GM19351 (cell line): ENCODE results near the gene DOK3.

Source experiments
- ATAC-seq: cut with Tn5 transposase; IDR thresholded peaks from one replicate; pipeline ENCODE4 v1.9.1; 2021; ENCODE audit warnings: mild to moderate bottlenecking, moderate library complexity; ENCODE audit not compliant: unreplicated experiment

Gene DOK3

DNA sequence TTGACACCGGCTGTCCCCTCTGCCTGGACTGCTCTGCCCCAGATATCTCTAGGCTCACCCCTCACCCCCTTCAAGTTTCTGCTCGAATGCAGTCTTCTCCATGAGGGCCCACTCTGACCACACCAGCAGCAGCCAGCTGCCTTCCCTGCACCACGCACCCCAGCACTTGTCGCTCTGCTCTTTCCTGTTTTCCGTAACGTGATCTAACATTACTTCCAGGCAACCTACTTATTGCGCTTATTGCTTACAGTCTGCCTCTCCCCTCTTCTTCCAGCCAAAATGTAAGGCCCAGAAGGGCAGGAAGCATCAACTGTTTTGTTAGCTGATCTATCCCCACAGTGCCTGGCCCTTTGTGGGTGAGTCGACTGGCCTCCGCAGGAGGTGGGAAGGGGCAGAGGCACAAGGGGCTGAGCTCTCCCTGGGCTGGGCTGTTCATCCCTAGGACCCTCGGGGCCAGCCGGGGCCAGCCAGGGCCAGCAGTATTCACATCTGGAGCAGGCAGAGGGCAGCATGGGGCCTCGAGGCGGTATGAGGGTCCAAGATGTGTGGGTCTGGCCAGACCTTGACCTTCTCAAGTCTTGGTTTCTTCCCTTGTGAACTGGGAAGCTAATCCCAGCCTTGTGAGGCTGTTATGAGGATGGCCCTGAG is 24.6 kb downstream of the DOK3 start:
- ATAC-seq = no peak

DNA sequence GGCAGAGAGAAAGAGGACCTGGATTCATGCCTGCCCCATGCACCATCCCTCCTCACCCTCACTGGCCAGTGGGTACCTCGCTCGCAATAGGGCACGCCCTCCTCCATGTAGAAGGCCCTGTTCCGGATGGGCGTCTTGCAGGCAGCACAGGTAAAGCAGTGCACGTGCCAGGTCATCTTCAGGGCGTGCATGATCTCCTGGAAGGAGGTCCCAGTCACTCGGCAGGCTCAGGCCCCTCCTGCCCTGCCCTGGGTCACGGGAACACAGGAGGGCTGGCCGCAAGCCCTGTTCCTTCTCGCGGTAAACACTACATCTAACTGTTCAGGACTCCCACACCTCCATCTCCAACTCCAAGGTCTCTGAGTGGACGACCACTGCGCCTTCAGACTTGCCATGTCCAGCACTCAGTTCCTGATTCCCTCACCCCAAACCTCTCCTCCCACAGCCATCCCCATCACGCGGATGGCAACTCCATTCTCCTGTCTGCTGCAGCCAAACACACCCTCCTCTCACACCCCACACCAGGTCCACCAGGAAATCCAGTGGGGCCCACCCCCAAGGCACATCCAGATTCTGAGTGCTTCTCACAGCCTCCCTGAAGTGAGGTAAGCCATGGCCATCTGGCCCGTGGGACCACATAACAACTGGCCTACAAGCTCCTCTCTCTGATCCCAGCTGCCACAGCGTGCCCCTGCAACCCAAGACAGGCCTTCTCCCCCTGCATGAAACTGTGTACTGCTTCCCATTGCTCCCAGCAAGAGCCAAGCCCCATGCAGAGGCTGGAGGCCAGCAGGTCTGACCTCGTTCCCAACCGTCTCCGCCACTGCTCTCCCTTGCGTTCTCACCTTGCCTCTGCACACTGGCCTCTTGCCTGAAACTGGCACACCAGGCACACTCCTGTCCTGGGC is 25.4 kb downstream of the DOK3 start:
- ATAC-seq = no peak

DNA sequence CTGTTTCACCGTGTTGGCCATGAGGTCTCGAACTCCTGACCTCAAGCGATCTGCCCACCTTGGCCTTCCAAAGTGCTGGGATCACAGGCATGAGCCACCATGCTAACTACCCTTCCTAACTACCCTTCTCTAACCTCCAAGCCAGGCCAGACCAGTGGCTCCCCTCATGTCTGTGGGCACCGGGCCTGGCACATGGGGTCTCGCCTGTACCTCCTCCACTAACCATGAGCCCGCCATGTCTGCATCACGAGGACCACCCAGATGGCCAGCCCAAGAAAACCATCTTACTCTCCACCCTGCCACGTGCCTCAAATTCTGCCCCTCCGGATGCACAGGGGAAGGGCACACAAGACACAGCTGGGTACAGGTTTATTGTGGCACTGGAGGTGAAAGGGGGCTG is 26.6 kb downstream of the DOK3 start:
- no peak for ATAC-seq

DNA sequence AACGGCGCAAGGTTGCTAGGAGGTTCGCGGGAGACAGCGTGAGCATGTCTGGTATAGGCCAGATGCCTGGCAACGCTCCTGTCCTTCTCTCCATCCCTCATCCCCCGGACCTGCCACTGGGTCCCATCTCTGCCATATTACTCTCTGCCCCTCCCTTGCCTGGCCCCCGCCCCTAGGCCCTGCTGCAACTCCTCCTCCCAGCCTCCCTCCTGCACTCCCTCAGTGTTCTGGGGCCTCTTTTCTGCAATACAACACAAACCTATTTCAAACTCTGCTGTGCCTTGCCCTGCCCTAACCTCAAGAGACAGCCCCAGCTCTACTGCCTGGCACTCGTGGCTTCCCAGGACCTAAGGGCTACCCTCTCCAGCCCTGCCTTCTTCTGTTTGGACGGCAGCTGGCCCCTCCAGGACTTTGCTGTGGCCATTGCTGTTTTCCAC is 27.2 kb downstream of the DOK3 start:
- no peak for ATAC-seq

DNA sequence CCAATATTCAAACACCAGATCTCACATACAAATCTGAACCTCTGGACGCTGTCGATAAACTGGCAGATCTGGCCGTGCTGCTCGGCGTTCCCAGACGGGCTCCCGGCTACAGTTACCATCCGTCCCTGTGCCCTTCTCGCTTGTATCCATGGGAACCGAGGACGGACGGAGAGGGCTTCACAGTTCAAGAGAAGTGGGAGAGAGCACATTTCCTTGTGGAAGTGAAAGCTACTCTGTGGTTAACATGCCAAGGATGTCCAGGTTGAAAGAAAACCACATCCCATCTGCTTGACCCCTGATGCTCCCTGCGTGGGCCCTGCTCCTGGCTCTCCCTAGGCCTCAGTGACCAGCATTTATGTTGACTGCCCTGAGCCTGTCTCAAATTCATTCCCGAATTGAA is 29.9 kb downstream of the DOK3 start:
- no peak for ATAC-seq

DNA sequence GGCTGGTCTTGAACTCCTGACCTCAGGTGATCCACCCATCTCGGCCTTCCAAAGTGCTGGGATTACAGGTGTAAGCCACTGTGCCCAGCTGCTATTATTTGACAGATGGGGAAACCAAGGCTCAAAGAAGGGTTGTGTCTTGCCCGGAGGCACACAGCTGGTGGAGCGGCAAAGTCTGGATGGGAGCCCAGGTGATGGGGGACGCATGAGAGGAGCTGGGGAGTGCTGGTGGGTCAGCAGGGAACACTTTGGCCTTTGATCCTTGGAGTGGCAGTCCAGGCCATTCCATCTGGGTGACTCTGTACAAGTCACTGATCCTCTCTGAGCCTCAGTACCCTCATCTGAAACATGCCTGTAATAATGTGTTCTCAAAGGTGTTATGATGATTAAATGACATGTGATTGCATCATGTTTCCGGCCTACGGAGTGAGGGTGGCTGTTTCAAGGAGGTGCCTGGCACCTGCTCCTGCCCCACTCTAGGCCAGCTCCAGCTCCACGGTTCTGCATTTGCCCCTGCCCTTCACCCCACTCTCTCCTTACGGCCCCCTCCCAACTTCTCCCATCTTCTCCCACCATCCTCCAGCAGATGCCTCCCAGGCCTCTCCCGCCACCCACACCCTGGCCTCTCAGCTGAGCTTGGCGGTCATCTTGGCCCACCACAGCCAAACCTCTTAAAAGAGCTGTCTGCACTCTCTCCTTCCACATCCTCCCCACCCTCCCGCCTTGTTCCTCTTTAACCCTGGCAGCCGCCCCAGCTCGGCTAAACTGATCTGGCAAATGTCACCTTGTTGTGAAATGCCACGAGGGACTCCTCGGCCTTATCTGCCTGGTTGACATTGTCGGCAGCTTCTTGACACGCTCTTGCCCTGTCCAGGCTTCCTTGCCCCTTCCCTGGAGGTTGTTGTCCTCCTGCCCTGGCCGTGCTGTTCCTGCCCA is 30.6 kb downstream of the DOK3 start:
- ATAC-seq = no peak

GRCh38 chr5:177477701-177478477 is 31.7 kb downstream of the DOK3 start:
- ATAC-seq = no peak

- ATAC-seq = no peak
Observed at GRCh38 chr5:177476531-177477233, 32.9 kb downstream of the DOK3 start.

DNA sequence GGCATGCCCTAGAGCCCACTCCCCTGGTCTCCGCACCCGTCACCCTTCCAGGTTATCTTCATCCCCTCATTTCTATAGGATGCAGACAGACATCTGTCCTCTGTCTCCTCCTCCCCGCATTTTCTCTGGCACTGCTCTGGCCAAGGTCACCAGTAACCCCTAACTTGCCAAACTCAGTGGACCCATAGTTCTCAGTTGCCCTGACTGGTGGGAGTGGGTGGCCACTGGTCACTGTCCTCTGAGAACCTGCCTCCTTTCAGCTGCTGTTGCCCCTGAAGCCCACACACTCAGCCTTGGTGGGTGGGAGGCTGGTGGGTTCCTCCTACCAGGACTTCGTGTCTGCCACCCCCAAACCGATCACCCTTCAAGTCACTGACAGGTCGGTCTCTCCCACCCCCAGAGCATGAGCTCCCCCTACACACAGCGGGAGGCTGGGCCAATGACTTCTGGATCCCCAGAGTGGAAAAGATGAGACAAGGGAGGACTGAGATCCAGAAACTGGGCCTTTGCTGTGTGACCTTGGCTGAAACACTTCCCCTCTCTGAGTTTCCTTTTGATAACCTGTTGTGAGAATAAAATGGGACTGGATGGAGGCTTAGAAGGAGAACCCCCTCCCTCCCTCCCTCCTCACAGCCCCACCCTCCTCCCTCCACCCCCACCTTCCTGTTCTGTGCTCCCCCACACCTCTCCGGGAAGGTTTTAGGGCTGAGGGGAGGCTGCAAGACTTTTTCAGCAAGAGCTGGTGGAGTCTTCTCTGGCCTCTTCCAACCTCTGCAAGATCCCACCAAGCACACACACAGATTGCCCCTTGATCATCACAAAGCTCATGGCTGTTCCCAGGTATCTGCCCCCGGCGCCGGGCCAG is 33.8 kb downstream of the DOK3 start:
- ATAC-seq = no peak

GRCh38 chr5:177474846-177475562 is 34.6 kb downstream of the DOK3 start:
- ATAC-seq = no peak

GRCh38 chr5:177474002-177474476 is 35.6 kb downstream of the DOK3 start:
- no peak for ATAC-seq

DNA sequence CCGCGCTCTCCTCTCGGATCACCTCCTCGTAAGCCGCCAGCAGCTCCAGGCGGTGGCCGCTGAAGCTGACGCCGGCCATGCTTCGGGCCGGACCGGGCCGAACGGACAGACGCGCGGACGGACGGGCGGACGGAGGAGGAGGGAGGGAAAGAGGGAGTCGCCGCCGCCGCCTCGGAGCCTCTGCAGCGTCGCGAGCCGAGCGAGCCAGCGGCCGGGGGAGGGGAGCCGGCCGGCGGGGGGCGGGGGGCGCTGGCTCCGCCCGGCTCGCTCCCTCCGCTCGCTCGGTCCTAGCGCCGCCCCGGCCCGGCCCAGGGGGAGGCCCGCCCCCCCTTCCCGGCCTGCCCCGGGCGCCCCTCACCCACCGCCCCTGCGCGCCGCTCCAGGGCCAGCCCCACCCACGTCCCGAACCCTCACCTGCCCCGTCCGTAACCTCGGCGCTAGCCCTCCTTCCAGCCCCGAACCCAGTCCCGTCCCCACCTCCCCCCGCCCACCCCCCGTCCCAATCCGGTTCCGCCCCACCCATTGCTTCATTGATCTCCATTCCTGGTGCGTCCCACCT is 36.1 kb downstream of the DOK3 start, which contains the start of gene DBN1:
DBN1 (minus strand) TSS at position 192 of the 559 bp plus-strand sequence; CDS start at position 79, 113 bp downstream.
- peak; percentile 40 for ATAC-seq

GRCh38 chr5:177472460-177473442 is 36.9 kb downstream of the DOK3 start:
- peak; percentile 49 for ATAC-seq

DNA sequence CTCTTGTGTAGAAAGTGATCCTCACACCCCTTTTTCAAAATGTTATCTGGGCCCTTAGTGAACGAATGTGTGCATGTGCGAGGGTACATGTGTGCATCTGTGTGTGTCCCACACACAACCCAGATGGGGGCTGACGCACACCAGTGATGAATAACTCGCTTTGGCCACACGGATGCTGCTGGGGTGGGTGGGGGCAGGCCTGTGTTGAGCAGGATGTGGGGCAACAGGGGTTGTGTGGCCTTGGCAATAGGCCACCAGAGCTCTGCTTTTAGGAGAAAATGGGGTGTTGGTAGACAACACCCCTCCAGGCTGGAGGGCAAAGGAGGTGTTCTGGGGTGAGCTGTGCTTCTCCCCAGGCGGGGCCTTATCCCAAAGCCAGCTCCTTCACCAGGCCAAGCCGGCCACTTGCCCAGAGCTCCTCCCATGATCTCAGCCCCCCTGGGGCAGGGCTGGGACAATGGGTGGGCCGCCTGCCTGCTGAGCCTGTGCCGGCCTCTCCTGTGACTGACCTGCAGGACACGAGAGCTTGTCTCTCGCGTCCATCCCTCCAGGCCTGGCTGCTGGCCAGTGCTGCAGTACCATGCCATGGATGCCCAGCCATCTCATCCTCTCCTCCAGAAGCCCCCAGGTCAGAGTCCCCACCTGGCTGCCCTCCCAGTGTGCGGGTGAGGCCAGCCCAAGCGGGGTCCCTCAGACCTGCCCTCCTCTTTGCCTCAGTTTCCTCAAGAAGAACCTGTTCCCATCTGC is 37.8 kb downstream of the DOK3 start:
- no peak for ATAC-seq

DNA sequence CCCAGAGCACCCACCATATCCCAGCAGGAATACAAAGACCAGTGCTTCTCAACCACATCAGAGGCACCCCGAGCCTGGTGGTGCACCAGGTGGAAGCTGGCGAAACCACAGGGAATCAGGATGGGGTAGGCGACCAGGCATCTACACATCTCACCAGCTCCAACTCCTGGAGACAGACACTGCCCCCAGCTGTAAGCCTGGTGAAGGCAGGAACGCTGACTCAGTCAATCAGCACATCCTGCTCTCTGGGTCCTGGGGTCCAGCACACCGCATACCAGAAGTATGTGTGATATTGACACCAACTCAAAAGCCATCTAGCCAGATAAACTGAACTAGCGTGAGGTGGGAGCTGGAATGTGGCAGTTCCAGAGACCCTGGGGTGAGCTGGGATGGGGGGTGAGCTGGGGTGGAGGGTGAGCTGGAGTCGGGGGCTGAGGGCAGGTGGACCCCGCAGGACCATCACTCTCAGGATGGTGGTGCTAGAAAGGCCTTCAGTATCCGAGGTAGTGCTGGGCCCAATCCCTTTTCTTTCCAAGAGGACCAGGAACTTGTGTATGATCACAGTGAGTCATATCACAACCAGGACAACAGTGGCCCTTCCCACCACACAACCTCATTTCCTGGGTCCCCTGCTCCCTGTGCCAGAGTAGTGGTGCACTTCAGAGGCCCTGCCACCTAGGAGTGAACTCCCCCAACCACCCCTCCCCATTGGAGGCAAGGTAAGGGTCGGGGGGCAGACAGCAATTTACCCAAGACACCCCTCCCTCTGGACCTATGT is 38.7 kb downstream of the DOK3 start:
- no peak for ATAC-seq
